ENCODE measurements around the gene TRAF7. TPM values are rescaled to one million over a fixed set of nuclear protein-coding genes. Genes with fewer than 3 reads are reported as not detected.
"Not testable (repeated sequence)": the region's sequence is repeated elsewhere in the genome, so short reads cannot be mapped to it uniquely, and the experiment has no call there.

The TRAF7 gene
- total RNA-seq, result 10 to 100 TPM; 36.3 to 70.1 (median 56.3) TPM

DNA sequence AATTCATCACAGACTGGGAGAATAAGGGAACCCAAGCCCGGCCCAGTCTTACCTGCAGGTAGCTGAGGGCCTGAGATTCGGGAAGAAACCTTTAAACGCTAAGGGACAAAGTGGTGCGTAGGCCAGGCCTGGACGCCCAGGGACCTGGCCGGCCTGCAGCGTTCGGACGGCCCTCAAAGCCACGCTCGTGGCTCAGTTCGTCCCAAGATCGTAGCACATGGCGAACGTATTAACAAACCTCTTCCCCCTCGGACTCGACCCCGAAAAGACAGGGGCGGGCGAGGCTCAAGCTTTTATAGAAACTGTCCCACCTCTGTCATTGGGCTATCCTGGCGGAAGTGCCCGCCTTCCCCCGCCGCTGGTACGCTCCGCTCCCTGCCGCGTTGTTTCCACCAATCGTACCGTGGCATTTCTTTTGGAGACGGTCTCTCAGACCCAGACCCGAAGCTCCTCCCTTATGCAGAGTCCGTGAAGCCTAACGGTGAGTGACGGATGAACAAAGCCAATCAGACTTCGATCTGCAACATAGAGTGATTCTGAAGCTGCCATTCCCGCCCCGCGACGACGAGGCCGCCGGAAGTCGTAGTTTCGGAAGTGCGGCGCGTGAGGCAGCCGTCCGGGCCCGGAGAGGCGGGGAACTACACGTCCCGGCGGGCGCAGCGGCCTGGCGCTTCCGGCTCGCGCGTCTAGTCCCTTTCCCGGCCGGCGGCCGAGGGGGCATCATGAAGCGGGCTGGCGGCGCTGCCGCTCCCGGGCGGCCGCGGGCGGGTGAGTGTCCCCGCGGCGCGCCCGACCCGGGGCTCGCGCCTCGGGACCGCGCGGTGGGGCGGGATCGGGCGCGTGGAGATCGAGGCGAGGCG lies at the start of gene TRAF7:
TRAF7 (plus strand) TSS at position 692 of the 860 bp plus-strand sequence. CDS start 8,139 bp downstream, outside the sequence.
- H3K4me1 ChIP-seq, result peaks cover 3 to 90% (median 76%) of the 10 kb centered on the region in 3 donors
- 0% methylated on average over 6 of the region's 94 CpGs; no CpG with 5 or more reads in 1 of the 2 donors for WGBS, 2 donors (ENCODE audit: low coverage in 1 of 2)
- peaks cover 0 to 11% of the 10 kb centered on the region in 2 donors for H3K36me3 ChIP-seq

DNA sequence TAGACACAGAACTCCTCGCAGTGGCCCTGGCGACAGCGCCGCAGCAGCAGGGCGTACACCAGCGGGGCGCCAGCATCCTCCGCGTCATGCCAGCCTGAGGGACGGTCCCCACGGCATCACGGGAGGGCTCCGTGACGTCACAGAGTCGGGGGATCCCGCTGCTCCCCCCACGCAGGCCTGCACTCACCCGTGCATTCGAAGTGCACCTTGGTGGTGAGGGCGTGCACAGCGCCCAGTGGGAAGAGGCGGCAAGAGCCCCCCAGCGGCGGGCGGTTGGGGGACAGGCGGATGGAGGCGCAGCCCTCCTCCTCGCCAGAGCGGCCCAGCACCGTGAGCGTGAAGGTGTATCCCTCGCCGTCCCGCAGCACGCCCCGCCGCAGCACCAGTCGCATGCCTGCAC lies 49.4 kb upstream of the TRAF7 start:
- no CpG with 5 or more reads among the region's 38 CpGs for WGBS, 2 donors (ENCODE audit: low coverage in 1 of 2)
- H3K36me3 ChIP-seq, result peaks cover 0 to 96% of the 10 kb centered on the region in 2 donors
- H3K27me3 ChIP-seq, H3K4me3 ChIP-seq, ATAC-seq, H3K27ac ChIP-seq, H3K9me3 ChIP-seq, H3K4me1 ChIP-seq: not testable (repeated sequence)

More for the DNA sequence above, at the start of gene TRAF7:
- TF ChIP-seq POLR2A (IDR thresholded peaks at IDR 0.05), result peak; percentile 99 to 100
- peak; percentile 100 for TF ChIP-seq POLR2AphosphoS5 (IDR thresholded peaks at IDR 0.05)
- TF ChIP-seq EP300 (IDR thresholded peaks at IDR 0.05), result no peak
- TF ChIP-seq, protein P1, sequence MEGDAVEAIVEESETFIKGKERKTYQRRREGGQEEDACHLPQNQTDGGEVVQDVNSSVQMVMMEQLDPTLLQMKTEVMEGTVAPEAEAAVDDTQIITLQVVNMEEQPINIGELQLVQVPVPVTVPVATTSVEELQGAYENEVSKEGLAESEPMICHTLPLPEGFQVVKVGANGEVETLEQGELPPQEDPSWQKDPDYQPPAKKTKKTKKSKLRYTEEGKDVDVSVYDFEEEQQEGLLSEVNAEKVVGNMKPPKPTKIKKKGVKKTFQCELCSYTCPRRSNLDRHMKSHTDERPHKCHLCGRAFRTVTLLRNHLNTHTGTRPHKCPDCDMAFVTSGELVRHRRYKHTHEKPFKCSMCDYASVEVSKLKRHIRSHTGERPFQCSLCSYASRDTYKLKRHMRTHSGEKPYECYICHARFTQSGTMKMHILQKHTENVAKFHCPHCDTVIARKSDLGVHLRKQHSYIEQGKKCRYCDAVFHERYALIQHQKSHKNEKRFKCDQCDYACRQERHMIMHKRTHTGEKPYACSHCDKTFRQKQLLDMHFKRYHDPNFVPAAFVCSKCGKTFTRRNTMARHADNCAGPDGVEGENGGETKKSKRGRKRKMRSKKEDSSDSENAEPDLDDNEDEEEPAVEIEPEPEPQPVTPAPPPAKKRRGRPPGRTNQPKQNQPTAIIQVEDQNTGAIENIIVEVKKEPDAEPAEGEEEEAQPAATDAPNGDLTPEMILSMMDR (IDR thresholded peaks at IDR 0.05), result peak in 1 of 4 experiments; percentile 1
- peak; percentile 94 for ATAC-seq
- peak within 1 kb of the TSS; percentile 82 to 95 (median 94) for H3K27ac ChIP-seq
- H3K4me3 ChIP-seq, result peak within 1 kb of the TSS; percentile 77 to 79
- no peaks in the 10 kb centered on the region for H3K27me3 ChIP-seq
- H3K9me3 ChIP-seq, result no peaks in the 10 kb centered on the region

DNA sequence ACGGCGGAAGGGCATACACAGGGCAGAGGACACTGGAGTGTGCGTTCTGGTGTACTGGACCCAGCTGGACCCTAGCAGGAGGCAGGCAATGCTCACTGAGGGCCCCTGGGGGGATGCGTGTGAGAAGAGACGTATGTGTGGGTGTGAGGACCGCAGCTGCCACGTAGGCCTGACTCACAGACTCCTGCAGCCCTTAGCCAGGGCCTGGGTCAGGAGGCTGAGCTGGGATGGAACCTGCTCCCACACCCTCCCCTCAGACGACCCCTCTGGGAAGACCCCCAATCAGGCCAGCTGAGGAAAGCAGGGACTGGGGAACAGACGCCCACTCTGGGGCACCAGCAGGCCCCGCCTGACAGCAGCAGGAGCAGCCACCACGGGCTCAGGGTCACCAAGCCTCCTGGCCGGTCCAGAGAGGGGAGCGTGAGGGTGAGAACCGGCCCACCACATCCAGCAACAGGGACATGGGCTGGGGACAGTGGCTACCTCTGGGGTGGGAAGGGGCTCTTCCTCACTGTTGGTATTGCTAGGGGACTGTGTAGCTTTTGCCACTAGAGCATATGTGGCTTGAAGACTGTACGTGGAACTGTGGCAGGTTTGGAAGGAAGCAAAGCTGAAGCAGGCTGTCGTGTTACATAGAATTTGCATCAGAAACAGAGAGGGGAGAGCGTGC lies 48.3 kb upstream of the TRAF7 start:
- Histone ChIP-seq H3K36me3 (peaks cover 0 to 96% of the 10 kb centered on the region in 2 donors), H3K27ac (peak overlapping the region in 1 of 4 donors; percentile 25)
- 60 to 89% methylated on average over 2 to 3 of the region's 17 CpGs for WGBS, 2 donors (ENCODE audit: low coverage in 1 of 2)
- H3K27me3 ChIP-seq, H3K4me3 ChIP-seq, H3K4me1 ChIP-seq, H3K9me3 ChIP-seq, ATAC-seq: not testable (repeated sequence)

DNA sequence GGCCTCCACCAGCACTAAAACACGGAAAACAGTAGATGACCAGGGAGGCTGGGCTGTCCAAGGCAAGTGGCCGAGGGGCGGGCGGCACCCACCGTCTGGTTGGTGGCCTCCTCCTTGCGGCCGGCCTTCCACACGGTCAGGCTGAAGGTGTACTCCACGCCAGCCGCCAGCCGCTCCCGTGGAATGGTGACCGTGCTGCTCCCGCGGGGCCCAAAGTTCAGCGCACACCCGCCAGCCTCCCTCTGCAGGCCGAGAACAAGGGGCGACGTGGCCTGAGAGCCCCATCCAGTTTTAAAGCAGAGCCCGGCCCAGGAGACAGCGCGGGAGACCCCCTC lies 47.8 kb upstream of the TRAF7 start:
- peak overlapping the region in 1 of 4 donors; percentile 25 for H3K27ac ChIP-seq
- not testable (repeated sequence) for ATAC-seq
- WGBS, 2 donors (ENCODE audit: low coverage in 1 of 2), result 100% methylated on average over 1 of the region's 23 CpGs; no CpG with 5 or more reads in 1 of the 2 donors

DNA sequence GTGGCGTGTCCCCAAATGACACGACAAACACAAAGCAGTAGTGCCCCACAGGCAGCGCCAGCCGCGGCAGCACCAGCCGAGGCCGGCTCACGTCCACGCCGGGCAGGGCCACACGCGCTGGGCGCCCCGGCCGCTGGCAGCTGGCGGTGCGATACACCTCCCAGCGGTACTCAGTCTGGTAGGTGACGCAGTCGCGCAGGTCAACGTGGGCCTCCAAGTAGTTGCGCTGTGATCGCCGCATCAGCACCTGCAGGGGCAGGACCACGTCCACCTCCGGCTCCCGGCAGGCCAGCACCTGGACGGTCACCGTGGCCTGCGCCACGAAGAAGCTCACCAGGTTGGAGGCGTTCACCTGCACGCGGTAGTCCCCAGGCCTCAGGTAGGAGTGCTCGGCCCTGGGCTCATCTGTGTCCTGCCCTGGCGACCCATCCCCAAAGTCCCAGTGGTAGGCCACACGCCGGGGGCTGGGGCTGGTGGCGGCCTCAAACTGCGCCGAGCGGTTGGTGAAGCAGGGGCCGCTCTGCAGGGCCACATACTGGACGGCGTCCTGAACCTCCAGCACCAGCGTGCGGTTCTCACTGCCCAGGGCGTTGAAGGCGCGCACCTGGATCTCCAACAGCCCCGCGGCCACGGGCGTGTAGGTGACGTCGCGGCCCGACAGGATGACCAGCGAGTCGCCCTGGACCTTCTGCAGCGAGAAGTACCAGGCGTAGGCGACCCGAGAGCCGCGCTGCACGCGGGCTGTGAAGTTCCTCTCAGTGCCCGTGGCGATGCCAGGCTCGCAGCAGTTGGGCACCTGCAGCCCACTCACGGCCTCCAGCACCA lies 46.9 kb upstream of the TRAF7 start:
- ATAC-seq, result peak; percentile 29
- not testable (repeated sequence) for H3K27me3 ChIP-seq, H3K9me3 ChIP-seq, H3K4me1 ChIP-seq, H3K27ac ChIP-seq, H3K4me3 ChIP-seq
- H3K36me3 ChIP-seq, result peaks cover 0 to 95% of the 10 kb centered on the region in 2 donors
- no CpG with 5 or more reads among the region's 73 CpGs for WGBS, 2 donors (ENCODE audit: low coverage in 1 of 2)

More for the DNA sequence above, 47.8 kb upstream of the TRAF7 start:
- H3K9me3 ChIP-seq, H3K27me3 ChIP-seq, H3K4me3 ChIP-seq, H3K4me1 ChIP-seq: not testable (repeated sequence)
- peaks cover 0 to 96% of the 10 kb centered on the region in 2 donors for H3K36me3 ChIP-seq

DNA sequence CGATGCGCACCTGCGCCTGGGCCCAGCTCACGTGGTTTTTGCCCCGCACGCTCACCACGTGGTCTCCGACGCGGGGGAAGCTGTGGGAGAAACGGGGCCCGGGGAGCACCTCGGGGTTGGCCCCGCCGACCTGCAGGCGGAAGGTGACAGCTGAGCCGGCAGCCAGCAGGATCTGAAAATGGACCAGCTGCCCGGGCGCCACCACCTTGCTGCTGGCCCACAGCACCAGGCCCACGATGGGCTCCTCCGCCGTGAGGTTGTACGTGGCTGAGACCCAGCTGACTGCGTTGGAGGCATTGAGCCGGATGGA lies 46.4 kb upstream of the TRAF7 start:
- peaks cover 0 to 98% of the 10 kb centered on the region in 2 donors for H3K36me3 ChIP-seq
- no CpG with 5 or more reads among the region's 25 CpGs for WGBS, 2 donors (ENCODE audit: low coverage in 1 of 2)
- not testable (repeated sequence) for H3K4me1 ChIP-seq, ATAC-seq, H3K4me3 ChIP-seq, H3K9me3 ChIP-seq, H3K27me3 ChIP-seq, H3K27ac ChIP-seq

DNA sequence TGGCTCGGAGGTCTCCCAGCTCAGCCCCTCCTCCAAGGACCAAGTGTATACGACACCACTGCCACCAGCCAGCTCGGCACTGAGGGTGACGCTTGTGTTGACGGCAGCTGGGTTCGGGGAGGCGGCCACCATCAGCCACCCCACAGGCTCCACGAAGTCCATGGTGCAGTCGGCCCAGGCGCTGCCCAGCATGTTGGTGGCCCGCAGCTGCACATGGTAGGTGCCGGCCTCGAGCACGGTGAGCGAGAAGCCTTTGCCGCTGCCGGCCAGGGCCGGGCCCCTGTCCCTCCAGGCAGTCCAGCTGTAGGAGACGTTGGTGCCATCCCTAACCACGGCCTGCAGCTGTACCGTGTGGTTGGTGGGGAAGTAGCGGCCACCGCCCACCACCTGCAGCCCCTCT lies 45.7 kb upstream of the TRAF7 start:
- H3K36me3 ChIP-seq, result peaks cover 0 to 98% of the 10 kb centered on the region in 2 donors
- not testable (repeated sequence) for H3K27me3 ChIP-seq, H3K4me1 ChIP-seq, ATAC-seq, H3K4me3 ChIP-seq, H3K9me3 ChIP-seq, H3K27ac ChIP-seq
- no CpG with 5 or more reads among the region's 23 CpGs for WGBS, 2 donors (ENCODE audit: low coverage in 1 of 2)

DNA sequence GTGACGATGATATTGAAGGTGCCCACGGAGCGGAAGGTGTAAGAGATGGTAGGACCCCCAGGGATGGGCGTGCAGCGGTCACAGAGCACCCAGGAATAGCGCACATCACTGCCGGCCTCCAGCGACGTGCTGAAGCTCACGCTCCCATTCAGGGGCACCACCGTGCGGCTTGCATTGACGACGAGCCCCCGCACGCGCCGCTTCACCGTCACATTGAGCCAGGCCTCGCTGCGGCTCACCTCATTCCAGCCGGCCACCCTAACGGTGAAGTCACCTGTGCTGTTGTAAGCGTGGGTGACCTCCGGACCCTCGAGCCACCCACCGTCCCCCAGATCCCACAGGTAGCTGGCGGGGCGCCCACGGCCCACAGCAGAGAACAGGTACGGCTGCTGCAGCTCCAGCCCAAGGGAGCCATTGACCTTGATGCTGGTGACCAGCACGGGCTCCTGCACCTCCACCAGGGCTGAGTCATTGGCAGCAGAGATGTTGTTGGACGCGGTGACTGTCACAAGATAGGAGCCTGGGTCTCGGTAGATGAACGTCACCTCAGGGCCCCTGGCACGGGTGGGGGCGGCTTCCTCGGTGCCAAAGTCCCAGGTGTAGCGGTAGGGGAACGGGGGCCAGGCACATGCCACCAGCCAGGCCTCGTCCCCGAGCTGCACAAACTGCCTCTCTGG lies 45.1 kb upstream of the TRAF7 start:
- H3K36me3 ChIP-seq, result peaks cover 0 to 98% of the 10 kb centered on the region in 2 donors
- not testable (repeated sequence) for H3K4me3 ChIP-seq, H3K27me3 ChIP-seq, H3K9me3 ChIP-seq, H3K27ac ChIP-seq, H3K4me1 ChIP-seq
- ATAC-seq, result peak; percentile 14
- 100% methylated on average over 2 of the region's 43 CpGs; no CpG with 5 or more reads in 1 of the 2 donors for WGBS, 2 donors (ENCODE audit: low coverage in 1 of 2)

DNA sequence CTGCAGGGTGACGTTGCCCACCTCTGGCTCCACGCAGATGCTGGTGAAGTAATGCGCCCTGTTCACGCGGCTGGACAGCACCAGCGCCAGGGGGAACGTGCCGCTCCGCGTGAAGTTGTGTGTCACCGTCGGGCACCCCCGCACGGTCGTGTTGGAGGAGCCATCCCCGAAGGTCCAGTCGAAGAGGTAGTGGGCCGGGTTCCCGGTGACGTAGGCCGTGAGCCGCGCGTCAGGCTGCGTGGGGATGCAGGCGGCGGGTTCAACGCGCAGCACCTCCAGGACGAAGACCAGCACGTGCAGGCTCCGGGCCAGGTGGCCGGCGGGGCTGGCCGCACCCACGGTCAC lies 44.6 kb upstream of the TRAF7 start:
- ATAC-seq, result peak; percentile 31
- peaks cover 0 to 96% of the 10 kb centered on the region in 2 donors for H3K36me3 ChIP-seq
- 90% methylated on average over 4 of the region's 36 CpGs; no CpG with 5 or more reads in 1 of the 2 donors for WGBS, 2 donors (ENCODE audit: low coverage in 1 of 2)

DNA sequence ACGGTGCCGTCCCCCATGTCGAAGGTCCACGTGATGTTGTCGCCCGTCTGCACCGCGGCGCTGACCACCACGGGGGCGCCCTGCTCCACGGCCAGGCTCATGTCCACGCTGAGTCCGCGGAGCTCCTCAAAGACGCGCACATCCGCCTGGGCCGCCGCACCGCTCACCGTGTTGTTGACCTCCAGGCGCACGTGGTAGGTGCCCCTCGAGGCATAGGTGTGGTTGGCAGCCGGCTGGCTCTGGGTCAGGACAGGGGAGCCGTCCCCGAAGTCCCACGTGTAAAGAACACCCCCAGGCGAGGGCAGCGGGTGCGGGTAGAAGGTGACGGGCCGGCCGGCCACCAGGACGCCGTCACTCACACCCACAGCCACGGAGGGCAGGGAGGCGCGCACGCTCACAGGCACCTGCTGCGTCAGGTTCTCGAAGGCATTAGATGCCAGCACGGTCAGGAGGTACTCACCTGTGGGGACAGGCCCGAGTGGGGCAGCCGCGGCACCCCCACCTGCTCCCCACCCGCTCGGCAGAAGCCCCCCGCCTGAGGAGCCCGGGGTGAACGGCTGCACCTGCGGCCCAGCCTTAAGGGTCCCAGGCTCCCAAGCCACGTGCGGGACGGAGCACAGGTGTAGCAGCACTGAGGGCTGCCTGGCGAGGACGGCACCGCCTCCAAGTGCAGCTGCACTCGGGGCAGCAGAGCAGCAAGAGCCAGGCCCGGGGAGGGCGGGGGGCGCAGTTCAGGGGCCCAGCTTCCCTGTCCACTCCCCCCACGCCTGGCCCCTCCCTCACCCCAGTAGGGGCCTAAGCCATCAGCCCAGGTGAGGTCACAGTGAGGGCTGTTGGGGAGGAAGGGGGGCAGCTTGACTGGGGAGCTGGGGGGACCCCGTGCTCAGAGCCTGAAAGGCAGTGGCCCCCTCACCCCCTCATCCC lies 43.9 kb upstream of the TRAF7 start:
- H3K27ac ChIP-seq, H3K4me3 ChIP-seq, H3K9me3 ChIP-seq, ATAC-seq, H3K4me1 ChIP-seq, H3K27me3 ChIP-seq: not testable (repeated sequence)
- peaks cover 0 to 89% of the 10 kb centered on the region in 2 donors for H3K36me3 ChIP-seq
- 90% methylated on average over 2 of the region's 65 CpGs; no CpG with 5 or more reads in 1 of the 2 donors for WGBS, 2 donors (ENCODE audit: low coverage in 1 of 2)

More for the DNA sequence above, 44.6 kb upstream of the TRAF7 start:
- H3K4me1 ChIP-seq, H3K27ac ChIP-seq, H3K27me3 ChIP-seq, H3K4me3 ChIP-seq, H3K9me3 ChIP-seq: not testable (repeated sequence)
